ENCODE measurements around the gene COX7B. TPM values are rescaled to one million over a fixed set of nuclear protein-coding genes. Genes with fewer than 3 reads are reported as not detected.

The COX7B gene
- total RNA-seq, 1 experiment from 2014 or later, result 243 TPM

- ChIA-PET POLR2A (no interaction called here), CTCF (no interaction called here)
- no peak overlapping the region for H3K4me3 Mint-ChIP-seq (ENCODE audit: unreplicated experiment)
- no TSS peak for BruUV-seq (replicated peaks)
- no peaks in the 10 kb centered on the region for H3K9me3 Mint-ChIP-seq (ENCODE audit: unreplicated experiment)
- no peaks in the 10 kb centered on the region for H3K27me3 Mint-ChIP-seq (ENCODE audit: insufficient read depth, unreplicated experiment)
- no peaks in the 10 kb centered on the region for H3K36me3 Mint-ChIP-seq (ENCODE audit: insufficient read depth, unreplicated experiment)
- DNase-seq, result no peak
- H3K4me1 ChIP-seq, result no peaks in the 10 kb centered on the region
- no peak for TF ChIP-seq CTCF (IDR thresholded peaks at IDR 0.05; ENCODE audit: insufficient read depth in 1 of 2, low read depth in 1 of 2, low read length in 1 of 2, severe bottlenecking in 1 of 2, unreplicated experiment in 1 of 2)
- intact Hi-C loops (cut with micrococcal nuclease; ENCODE audit: unreplicated experiment), result no loop called here
- H3K27me3 ChIP-seq (replicated peaks; ENCODE audit: control insufficient read depth, insufficient read depth, low read length), result no peaks in the 10 kb centered on the region
- H3K27ac Mint-ChIP-seq (ENCODE audit: unreplicated experiment), result no peak overlapping the region
- H3K4me1 Mint-ChIP-seq (ENCODE audit: low read depth, unreplicated experiment), result no peaks in the 10 kb centered on the region
- H3K9me3 ChIP-seq, result no peaks in the 10 kb centered on the region
- H3K4me3 ChIP-seq (ENCODE audit: low read depth, low read length), result no peak overlapping the region
- H3K36me3 ChIP-seq (ENCODE audit: control insufficient read depth, insufficient read depth, low read length), result no peaks in the 10 kb centered on the region
Measured at GRCh38 chrX:77953302-77953701, 54.0 kb downstream of the COX7B start.

- TF ChIP-seq CTCF (IDR thresholded peaks at IDR 0.05; ENCODE audit: insufficient read depth in 1 of 2, low read depth in 1 of 2, low read length in 1 of 2, severe bottlenecking in 1 of 2, unreplicated experiment in 1 of 2), result no peak
- H3K9me3 Mint-ChIP-seq (ENCODE audit: unreplicated experiment), result no peaks in the 10 kb centered on the region
- Histone ChIP-seq H3K4me3 (ENCODE audit: low read depth, low read length) (no peak overlapping the region), H3K27me3 (replicated peaks; ENCODE audit: control insufficient read depth, insufficient read depth, low read length) (no peaks in the 10 kb centered on the region), H3K9me3 (no peaks in the 10 kb centered on the region), H3K4me1 (no peaks in the 10 kb centered on the region), H3K36me3 (ENCODE audit: control insufficient read depth, insufficient read depth, low read length) (no peaks in the 10 kb centered on the region)
- no peaks in the 10 kb centered on the region for H3K36me3 Mint-ChIP-seq (ENCODE audit: insufficient read depth, unreplicated experiment)
- POLR2A ChIA-PET, result no interaction called here
- no peak overlapping the region for H3K27ac Mint-ChIP-seq (ENCODE audit: unreplicated experiment)
- CTCF ChIA-PET, result no interaction called here
- no peak overlapping the region for H3K4me3 Mint-ChIP-seq (ENCODE audit: unreplicated experiment)
- H3K4me1 Mint-ChIP-seq (ENCODE audit: low read depth, unreplicated experiment), result no peaks in the 10 kb centered on the region
- BruUV-seq (replicated peaks), result no TSS peak
- DNase-seq, result no peak
- no peaks in the 10 kb centered on the region for H3K27me3 Mint-ChIP-seq (ENCODE audit: insufficient read depth, unreplicated experiment)
- intact Hi-C loops (cut with micrococcal nuclease; ENCODE audit: unreplicated experiment), result no loop called here
Measured at GRCh38 chrX:77953708-77954107, 54.4 kb downstream of the COX7B start.

Other genes with a start within 250 kb of the COX7B start
- gene ATRX, start 113.3 kb upstream of the COX7B start, total RNA-seq (2022), result 61.2 and 71.4 TPM in 2 replicates
- 75.0 and 75.7 TPM in 2 replicates for gene MAGT1, start 4.0 kb upstream of the COX7B start, total RNA-seq (2022)
- gene ATP7A, start 11.2 kb downstream of the COX7B start, total RNA-seq (2022), result 3.1 and 3.6 TPM in 2 replicates
- gene PGAM4, start 70.2 kb downstream of the COX7B start, total RNA-seq (2022), result not detected in 2 replicates
- 391 and 425 TPM in 2 replicates for gene PGK1, start 204.8 kb downstream of the COX7B start, total RNA-seq (2022)
- gene TAF9B, start 240.2 kb downstream of the COX7B start, total RNA-seq (2022), result 21.0 and 22.2 TPM in 2 replicates